Measurements from ENCODE around the gene ATG7.

- TF ChIP-seq CTCF (IDR thresholded peaks at IDR 0.05): no peak
- TF ChIP-seq EP300 (IDR thresholded peaks at IDR 0.05): no peak
- no peak for TF ChIP-seq POLR2AphosphoS5 (IDR thresholded peaks at IDR 0.05)
- TF ChIP-seq POLR2A (IDR thresholded peaks at IDR 0.05): no peak
These were observed 117.4 kb downstream of the ATG7 start for GRCh38 chr3:11389386-11390268.
